Right lobe of liver (tissue), 6 donors: Measurements from ENCODE around the gene CHMP2A. TPM values are rescaled to one million over a fixed set of nuclear protein-coding genes. Genes with fewer than 3 reads are reported as not detected.

Experiments
- ATAC-seq, 4 donors: fragments of 200-7000 bp; cut with Tn5 transposase; one replicate each; pipeline ENCODE4 v1.9.1; 2020; ENCODE audit warnings: mild to moderate bottlenecking in 4 of 4, moderate library complexity in 4 of 4
- DNase-seq, 3 donors: peaks; one replicate each; pipeline ENCODE4 v3.0.0-alpha.2; 2020
- H3K27ac ChIP-seq, 3 donors: fragments of 200-600 bp; one replicate each; pipeline ENCODE4 v1.8.0; 2022
- H3K27me3 ChIP-seq, 2 donors: fragments of 200-600 bp; one replicate each; pipeline ENCODE4 v1.8.0; 2022
- H3K36me3 ChIP-seq, 4 donors: fragments of 200-600 bp; sonication (generic) in 1 of 4; one replicate each; pipeline versions ENCODE4 v1.5.1 to v1.8.0; 2017 to 2022; ENCODE audit warnings: control low read depth in 1 of 4
- H3K4me1 ChIP-seq, 4 donors: fragments of 200-600 bp; sonication (generic) in 1 of 4; one replicate each; pipeline versions ENCODE4 v1.5.1 to v1.8.0; 2017 to 2022; ENCODE audit warnings: control low read depth in 1 of 4
- H3K4me3 ChIP-seq, 3 donors: fragments of 200-600 bp; one replicate each; pipeline ENCODE4 v1.8.0; 2022
- H3K9me3 ChIP-seq, 4 donors: fragments of 200-600 bp; sonication (generic) in 1 of 4; one replicate each; pipeline versions ENCODE4 v1.5.1 to v1.8.0; 2017 to 2022; ENCODE audit warnings: control low read depth in 1 of 4
- POLR2A ChIP-seq: fragments of 450-650 bp; IDR thresholded peaks from one replicate; pipeline ENCODE4 v1.6.1; 2017; ENCODE audit warnings: antibody characterized with exemption, mild to moderate bottlenecking
- WGBS: methylation state at CpG from one replicate; pipeline ENCODE4 v1.1.6; 2018; ENCODE audit warnings: low coverage, low lambda C conversion rate; ENCODE audit not compliant: insufficient coverage; ENCODE audit errors: missing lambda C conversion rate; 5-methylcytosine and 5-hydroxymethylcytosine counted together
- intact Hi-C, 2 donors: fragments of 100-400 bp; cut with DNase I; formaldehyde crosslinking; loops; one replicate each; pipeline versions ENCODE4 v1.11.2 to v1.14.1; 2022
- total RNA-seq, 6 experiments: library from RNA; depleted of rRNA in 2 of 6; stranded (reverse); fragments of >200 nt in 2 of 6; fragmentation: NEBNext Ultra II Directional in 3 of 6; extraction: Animal tissue kit (Norgen Biotek cat#: 25700) in 3 of 6; gene quantifications; one replicate each; pipeline versions ENCODE4 v1.1.0 to v1.2.4, GENCODE V29; 2016 to 2023
- TF ChIP-seq, protein P1 (sequence below), 4 donors: fragments of 200-600 bp in 3 of 4; fragments of 450-650 bp in 1 of 4; IDR thresholded peaks; one replicate each; pipeline versions ENCODE4 v1.5.1 to v1.8.0; 2016 to 2022; ENCODE audit warnings: antibody characterized with exemption in 4 of 4, mild to moderate bottlenecking in 2 of 4
- donor health status: DM: no; HTN: yes; CAD: no.
- donor health status: DM: no; HTN: no; CAD: no.
- donor health status: DM: no; HTN: no; CAD: no.
- donor health status: DM: no; HTN: yes; CAD: no.
- donor health status: DM: no; HTN: yes; CAD: no.

Gene CHMP2A
- total RNA-seq, 6 experiments from 2014 or later = 62.1 to 90.9 (median 70.7) TPM

DNA sequence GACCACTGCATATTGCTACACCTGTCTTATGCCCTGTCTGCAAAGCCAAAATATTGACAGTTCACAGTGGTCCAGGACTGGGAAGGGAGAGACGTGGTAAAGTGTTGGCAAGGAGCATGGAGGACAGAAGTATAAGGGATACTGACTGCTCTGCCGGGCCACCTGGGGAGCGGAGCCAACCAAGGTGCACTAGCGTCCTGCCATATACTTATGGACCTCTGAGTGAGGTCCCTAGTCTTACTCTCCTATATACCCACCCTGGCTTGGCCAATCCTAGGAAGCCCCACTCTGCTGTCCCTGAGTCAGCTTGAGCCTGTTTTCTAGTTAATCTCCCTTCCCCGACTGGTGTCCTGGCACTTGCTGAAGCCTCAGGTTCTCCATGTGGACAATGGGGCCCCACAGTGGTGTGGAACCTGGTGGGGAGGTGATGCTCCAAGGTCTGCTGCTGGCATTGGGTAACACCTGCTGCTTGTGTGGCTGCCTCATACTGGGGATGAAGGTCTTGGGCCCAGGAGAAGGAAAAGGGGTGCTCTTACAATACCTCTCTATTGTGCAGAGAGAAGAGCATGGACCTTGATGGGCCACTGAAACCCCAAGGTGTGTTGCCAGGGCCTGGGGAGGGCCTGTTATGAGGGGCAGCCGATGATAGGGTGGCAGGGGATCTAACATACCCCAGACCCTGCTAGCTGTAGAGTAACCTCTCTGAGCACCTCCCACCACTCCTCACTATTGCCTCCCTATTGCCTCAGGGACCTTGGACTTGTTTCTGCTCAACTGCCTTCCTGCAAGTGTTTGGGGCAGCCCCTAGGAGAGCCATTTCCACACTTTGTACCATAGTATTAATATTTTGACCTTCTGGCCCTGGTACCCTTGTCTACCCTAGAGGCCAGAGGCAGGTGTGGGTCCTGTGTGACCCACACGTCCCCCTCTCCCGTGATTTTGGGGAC is 17.8 kb downstream of the CHMP2A start:
- DNase-seq = no peak
- intact Hi-C loops = no loop called here
- Histone ChIP-seq H3K27ac (no peak overlapping the region), H3K36me3 (no peaks in the 10 kb centered on the region), H3K9me3 (no peaks in the 10 kb centered on the region), H3K4me1 (no peaks in the 10 kb centered on the region), H3K27me3 (no peaks in the 10 kb centered on the region), H3K4me3 (no peak overlapping the region)
- 68% methylated on average over 3 of the region's 8 CpGs for WGBS
- ATAC-seq = peak in 1 of 4 donors; percentile 38
- TF ChIP-seq POLR2A = no peak
- TF ChIP-seq, protein P1, sequence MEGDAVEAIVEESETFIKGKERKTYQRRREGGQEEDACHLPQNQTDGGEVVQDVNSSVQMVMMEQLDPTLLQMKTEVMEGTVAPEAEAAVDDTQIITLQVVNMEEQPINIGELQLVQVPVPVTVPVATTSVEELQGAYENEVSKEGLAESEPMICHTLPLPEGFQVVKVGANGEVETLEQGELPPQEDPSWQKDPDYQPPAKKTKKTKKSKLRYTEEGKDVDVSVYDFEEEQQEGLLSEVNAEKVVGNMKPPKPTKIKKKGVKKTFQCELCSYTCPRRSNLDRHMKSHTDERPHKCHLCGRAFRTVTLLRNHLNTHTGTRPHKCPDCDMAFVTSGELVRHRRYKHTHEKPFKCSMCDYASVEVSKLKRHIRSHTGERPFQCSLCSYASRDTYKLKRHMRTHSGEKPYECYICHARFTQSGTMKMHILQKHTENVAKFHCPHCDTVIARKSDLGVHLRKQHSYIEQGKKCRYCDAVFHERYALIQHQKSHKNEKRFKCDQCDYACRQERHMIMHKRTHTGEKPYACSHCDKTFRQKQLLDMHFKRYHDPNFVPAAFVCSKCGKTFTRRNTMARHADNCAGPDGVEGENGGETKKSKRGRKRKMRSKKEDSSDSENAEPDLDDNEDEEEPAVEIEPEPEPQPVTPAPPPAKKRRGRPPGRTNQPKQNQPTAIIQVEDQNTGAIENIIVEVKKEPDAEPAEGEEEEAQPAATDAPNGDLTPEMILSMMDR (IDR thresholded peaks at IDR 0.05) = no peak

DNA sequence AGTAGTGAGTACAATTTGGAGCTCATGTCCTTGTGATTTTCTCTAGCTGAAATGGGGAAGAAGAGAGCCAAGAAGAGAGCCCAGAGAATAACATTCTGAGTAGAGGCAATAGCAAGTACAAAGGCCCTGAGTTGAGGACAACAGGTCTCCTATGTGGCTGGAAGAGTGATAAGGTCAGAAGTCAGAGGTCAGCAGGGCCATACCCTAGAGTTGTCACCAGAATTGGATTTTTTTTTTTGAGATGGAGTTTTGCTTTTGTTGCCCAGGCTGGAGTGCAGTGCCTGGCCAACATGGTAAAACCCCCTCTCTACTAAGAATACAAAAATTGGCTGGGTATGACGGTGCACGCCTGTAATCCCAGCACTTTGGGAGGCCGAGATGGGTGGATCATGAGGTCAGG is 19.0 kb downstream of the CHMP2A start:
- ATAC-seq (no peak), DNase-seq (no peak)
- Histone ChIP-seq H3K9me3 (no peaks in the 10 kb centered on the region), H3K27me3 (no peaks in the 10 kb centered on the region), H3K4me3 (no peak overlapping the region), H3K4me1 (no peaks in the 10 kb centered on the region), H3K36me3 (no peaks in the 10 kb centered on the region), H3K27ac (no peak overlapping the region)
- intact Hi-C loops = no loop called here
- WGBS = 76% methylated on average over 3 of the region's 3 CpGs
- TF ChIP-seq, protein P1 (IDR thresholded peaks at IDR 0.05) = no peak

DNA sequence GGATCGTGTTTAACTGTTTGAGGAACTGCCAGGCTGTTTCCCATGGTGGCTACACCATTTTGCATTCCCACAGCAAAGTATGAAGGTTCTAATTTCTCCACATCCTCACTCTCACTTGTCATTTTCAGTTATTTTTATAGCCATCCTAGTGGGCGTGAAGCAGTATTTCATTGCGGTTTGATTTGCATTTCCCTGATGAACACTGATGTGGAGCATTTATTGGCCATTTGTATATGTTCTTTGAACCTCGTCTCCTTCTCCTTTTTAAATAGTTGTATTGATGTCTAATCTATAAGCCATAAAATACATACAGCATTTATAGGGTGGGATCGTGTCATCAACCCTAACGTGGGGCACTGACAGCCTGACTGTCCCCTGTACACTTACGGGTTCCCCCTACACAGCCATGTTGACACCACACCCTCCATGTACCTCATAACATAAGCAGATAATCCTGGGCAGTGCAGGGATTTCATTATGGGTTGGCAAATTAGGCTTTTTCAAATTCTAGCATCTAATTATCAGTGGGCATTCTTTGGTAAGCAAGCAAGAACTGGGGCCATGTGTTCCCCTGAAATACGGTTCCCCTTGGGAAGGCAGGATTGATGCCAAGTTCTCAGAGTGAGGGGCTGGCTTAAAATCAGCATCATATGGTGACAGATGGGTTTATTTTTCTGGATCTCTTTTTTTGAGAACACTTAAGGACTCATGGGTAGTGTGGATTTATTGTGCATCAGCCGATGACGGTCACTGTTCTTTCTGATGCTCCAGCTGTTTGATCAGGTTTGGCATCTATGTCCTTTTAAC is 23.7 kb downstream of the CHMP2A start:
- no peaks in the 10 kb centered on the region for H3K36me3 ChIP-seq
- intact Hi-C loops = no loop called here
- no peak overlapping the region for H3K4me3 ChIP-seq
- H3K27me3 ChIP-seq = no peaks in the 10 kb centered on the region
- no peak for TF ChIP-seq POLR2A
- TF ChIP-seq, protein P1 (IDR thresholded peaks at IDR 0.05) = no peak
- no peak for DNase-seq
- no peaks in the 10 kb centered on the region for H3K9me3 ChIP-seq
- ATAC-seq = no peak
- no peak overlapping the region for H3K27ac ChIP-seq
- H3K4me1 ChIP-seq = no peaks in the 10 kb centered on the region
- WGBS = 59% methylated on average over 10 of the region's 10 CpGs

DNA sequence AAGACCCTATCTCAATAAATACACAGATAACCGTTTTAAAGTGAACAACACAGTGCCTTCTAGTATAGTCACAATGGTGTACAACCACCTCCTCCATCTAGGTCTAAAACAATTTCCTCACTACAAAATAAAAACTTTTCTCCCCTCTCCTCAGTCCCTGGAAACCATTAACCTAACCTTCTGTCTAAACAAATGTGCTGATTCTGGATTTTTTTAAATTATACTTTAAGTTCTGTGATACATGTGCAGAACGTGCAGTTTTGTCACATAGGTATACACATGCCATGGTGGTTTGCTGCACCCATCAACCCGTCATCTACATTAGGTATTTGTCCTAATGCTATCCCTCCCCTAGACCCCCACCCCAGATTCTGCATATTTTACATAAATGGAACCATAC is 25.5 kb downstream of the CHMP2A start:
- Histone ChIP-seq H3K4me1 (no peaks in the 10 kb centered on the region), H3K9me3 (no peaks in the 10 kb centered on the region), H3K4me3 (no peak overlapping the region), H3K27me3 (no peaks in the 10 kb centered on the region), H3K36me3 (no peaks in the 10 kb centered on the region), H3K27ac (no peak overlapping the region)
- ATAC-seq = no peak
- TF ChIP-seq POLR2A = no peak
- TF ChIP-seq, protein P1 (IDR thresholded peaks at IDR 0.05) = no peak
- DNase-seq = no peak
- WGBS = 42% methylated on average over 3 of the region's 3 CpGs
- intact Hi-C loops = no loop called here
